Upper lobe of right lung (tissue), 1 donor: ENCODE measurements around the gene RPL10. TPM values are rescaled to one million over a fixed set of nuclear protein-coding genes. Genes with fewer than 3 reads are reported as not detected.

Experiments used
- ATAC-seq: fragments of 200-7000 bp; cut with Tn5 transposase; one replicate; pipeline ENCODE4 v1.9.1; 2020; ENCODE audit warnings: mild to moderate bottlenecking, moderate library complexity
- DNase-seq: peaks from one replicate; pipeline ENCODE4 v3.0.0-alpha.2; 2020
- H3K27ac ChIP-seq: fragments of 200-600 bp; one replicate; pipeline ENCODE4 v1.8.0; 2022
- H3K27me3 ChIP-seq: fragments of 200-600 bp; one replicate; pipeline ENCODE4 v1.8.0; 2022; ENCODE audit warnings: mild to moderate bottlenecking
- H3K36me3 ChIP-seq: fragments of 200-600 bp; one replicate; pipeline ENCODE4 v1.8.0; 2022
- H3K4me1 ChIP-seq: fragments of 200-600 bp; one replicate; pipeline ENCODE4 v1.8.0; 2022
- H3K4me3 ChIP-seq: fragments of 200-600 bp; one replicate; pipeline ENCODE4 v1.8.0; 2022; ENCODE audit warnings: mild to moderate bottlenecking
- H3K9me3 ChIP-seq: fragments of 200-600 bp; one replicate; pipeline ENCODE4 v1.8.0; 2022
- intact Hi-C: fragments of 100-400 bp; cut with DNase I; formaldehyde crosslinking; loops from one replicate; pipeline ENCODE4 v1.11.0; 2022
- total RNA-seq: library from RNA; stranded (reverse); fragmentation: NEBNext Ultra II Directional; extraction: Animal tissue kit (Norgen Biotek cat#: 25700); gene quantifications from one replicate; pipeline ENCODE4 v1.2.1, GENCODE V29; 2021
- TF ChIP-seq, protein P1 (sequence below): fragments of 200-600 bp; IDR thresholded peaks from one replicate; pipeline ENCODE4 v1.8.0; 2022; ENCODE audit warnings: antibody characterized with exemption
- donor health status: DM: no; HTN: yes; CAD: no; lungs with severe emphysema.

Gene RPL10
- total RNA-seq, 1 donor from 2014 or later, result 2,677 TPM

DNA sequence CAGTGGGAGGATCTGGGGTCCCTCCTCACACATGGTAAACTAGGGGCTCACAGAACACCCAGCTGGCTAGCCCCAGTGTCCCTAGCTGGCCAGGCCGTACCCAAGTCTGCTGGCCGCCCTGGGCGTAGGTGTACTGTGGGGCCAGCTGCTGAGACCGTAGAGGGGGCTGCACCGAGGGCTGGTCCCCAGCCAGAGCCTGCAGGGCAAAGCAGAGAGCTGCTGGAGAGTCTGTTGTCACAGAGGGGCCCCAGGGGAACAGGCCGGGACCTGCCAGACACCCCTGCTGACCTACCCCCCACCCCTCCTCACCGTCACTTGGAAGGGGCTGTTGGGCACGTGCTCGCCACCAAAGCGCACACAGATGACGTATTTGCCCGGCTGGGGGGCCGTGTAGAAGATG is 43.7 kb upstream of the RPL10 start:
- Histone ChIP-seq H3K27me3 (no peaks in the 10 kb centered on the region), H3K4me1 (no peaks in the 10 kb centered on the region), H3K36me3 (peaks cover 91% of the 10 kb centered on the region), H3K4me3 (no peak overlapping the region), H3K9me3 (no peaks in the 10 kb centered on the region), H3K27ac (peak overlapping the region; percentile 24)
- DNase-seq (peak; percentile 33), ATAC-seq (no peak)
- TF ChIP-seq, protein P1, sequence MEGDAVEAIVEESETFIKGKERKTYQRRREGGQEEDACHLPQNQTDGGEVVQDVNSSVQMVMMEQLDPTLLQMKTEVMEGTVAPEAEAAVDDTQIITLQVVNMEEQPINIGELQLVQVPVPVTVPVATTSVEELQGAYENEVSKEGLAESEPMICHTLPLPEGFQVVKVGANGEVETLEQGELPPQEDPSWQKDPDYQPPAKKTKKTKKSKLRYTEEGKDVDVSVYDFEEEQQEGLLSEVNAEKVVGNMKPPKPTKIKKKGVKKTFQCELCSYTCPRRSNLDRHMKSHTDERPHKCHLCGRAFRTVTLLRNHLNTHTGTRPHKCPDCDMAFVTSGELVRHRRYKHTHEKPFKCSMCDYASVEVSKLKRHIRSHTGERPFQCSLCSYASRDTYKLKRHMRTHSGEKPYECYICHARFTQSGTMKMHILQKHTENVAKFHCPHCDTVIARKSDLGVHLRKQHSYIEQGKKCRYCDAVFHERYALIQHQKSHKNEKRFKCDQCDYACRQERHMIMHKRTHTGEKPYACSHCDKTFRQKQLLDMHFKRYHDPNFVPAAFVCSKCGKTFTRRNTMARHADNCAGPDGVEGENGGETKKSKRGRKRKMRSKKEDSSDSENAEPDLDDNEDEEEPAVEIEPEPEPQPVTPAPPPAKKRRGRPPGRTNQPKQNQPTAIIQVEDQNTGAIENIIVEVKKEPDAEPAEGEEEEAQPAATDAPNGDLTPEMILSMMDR, result no peak
- intact Hi-C loops, result no loop called here

DNA sequence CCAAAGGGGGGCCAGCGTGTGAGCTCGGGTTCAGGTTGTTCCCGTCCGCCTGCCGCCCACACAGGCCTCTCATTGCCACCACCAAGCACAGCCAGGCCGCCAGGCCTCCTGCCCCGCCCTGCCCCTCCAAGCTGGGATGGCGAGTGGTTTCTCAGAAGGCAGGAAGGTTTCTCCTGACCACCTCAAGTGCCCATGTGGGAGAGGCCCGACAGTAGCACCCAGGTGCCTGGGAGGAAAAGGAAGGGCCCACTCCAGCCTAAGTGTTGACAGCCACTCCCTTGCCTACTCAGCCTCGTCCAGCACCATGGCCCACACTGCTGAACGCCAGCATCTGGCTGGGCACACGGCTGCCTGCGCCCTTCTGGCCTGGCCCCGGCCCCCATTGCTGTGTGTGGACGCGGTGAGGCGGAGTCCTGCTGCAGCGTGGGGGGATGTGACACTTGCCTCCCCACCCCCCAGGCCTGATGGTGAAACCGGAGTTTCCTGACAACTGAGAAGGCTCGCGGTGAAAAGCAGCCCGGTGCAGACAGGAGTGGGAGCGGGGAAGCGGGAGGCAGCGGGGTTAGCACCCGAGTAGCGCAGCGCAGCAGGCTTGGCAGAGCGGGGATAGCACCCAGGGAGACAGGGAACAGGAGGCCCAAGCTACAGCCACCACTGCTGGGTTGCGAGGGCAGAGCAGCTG is 42.9 kb upstream of the RPL10 start:
- ATAC-seq, result peak; percentile 84
- no peaks in the 10 kb centered on the region for H3K27me3 ChIP-seq
- peaks cover 91% of the 10 kb centered on the region for H3K36me3 ChIP-seq
- TF ChIP-seq, protein P1, result no peak
- no peak overlapping the region for H3K4me3 ChIP-seq
- H3K9me3 ChIP-seq, result no peaks in the 10 kb centered on the region
- H3K27ac ChIP-seq, result peak overlapping the region; percentile 55
- no peaks in the 10 kb centered on the region for H3K4me1 ChIP-seq
- DNase-seq, result peak; percentile 92
- intact Hi-C loops, result no loop called here

DNA sequence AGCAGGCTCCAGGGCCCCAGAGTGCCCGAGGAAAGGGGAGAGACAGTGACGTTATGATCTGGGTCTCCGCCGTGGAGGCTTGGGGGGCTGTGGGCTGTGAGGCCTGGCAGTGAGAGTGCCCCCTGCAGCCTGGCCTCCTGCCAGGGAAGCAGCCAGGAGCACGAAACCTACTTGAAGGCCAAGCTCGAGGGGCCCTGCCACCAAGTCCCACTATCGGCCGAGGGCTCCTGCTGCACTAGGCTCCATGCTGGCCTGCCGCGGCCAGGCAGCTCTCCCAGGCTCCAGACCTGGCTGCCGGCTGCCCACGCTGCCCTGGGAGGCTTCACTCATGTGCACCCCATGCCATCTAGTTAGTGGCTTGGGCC is 42.4 kb upstream of the RPL10 start:
- Histone ChIP-seq H3K36me3 (peaks cover 91% of the 10 kb centered on the region), H3K27me3 (no peaks in the 10 kb centered on the region), H3K27ac (peak overlapping the region; percentile 55), H3K9me3 (no peaks in the 10 kb centered on the region), H3K4me1 (no peaks in the 10 kb centered on the region), H3K4me3 (no peak overlapping the region)
- DNase-seq (peak; percentile 65), ATAC-seq (no peak)
- intact Hi-C loops, result no loop called here
- TF ChIP-seq, protein P1, result no peak

DNA sequence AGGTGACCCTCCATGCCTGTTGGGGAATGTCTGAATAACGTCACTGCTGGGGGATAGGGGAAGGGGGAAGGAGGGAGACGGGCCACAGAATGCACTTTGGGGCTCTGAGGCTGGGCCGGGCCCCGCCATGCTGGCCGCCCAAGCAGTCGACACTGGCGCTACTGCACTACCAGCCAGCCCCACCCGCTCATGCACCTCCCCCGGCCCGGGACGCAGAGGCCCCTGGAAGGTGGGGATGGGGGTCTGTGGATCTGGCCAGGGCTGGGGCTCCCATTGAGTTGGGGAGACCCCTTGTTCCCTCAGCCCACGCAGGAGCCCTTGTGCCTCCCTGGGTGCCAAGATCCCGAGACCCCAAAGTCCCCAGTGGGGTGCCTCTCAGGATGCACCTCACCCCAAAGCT is 41.6 kb upstream of the RPL10 start:
- DNase-seq (peak; percentile 51), ATAC-seq (no peak)
- peaks cover 89% of the 10 kb centered on the region for H3K36me3 ChIP-seq
- no peaks in the 10 kb centered on the region for H3K27me3 ChIP-seq
- no peaks in the 10 kb centered on the region for H3K4me1 ChIP-seq
- TF ChIP-seq, protein P1, result no peak
- no peak overlapping the region for H3K4me3 ChIP-seq
- no peaks in the 10 kb centered on the region for H3K9me3 ChIP-seq
- intact Hi-C loops, result no loop called here
- H3K27ac ChIP-seq, result no peak overlapping the region

DNA sequence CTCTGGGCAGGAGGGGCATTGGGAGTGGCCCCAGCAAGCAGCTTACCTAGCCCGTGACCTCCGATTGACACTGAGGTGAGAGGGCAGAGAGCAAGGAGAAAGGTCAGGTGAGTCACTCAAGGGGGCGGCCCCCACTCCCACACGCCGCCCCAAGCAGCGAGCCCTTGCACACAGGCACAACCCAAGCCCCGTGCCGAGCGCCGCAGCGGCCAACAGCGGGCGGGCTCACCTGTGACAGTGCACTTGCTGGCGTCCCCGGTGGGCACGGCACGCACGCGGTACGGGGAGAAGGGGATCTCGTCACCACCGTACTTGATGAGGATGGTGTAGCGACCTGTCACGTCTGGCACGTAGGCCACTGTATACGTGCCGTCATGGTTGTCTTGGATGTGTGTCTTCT is 41.0 kb upstream of the RPL10 start:
- TF ChIP-seq, protein P1, result no peak
- intact Hi-C loops, result no loop called here
- ATAC-seq (no peak), DNase-seq (peak; percentile 33)
- H3K4me3 ChIP-seq, result no peak overlapping the region
- no peaks in the 10 kb centered on the region for H3K27me3 ChIP-seq
- H3K36me3 ChIP-seq, result peaks cover 90% of the 10 kb centered on the region
- H3K4me1 ChIP-seq, result no peaks in the 10 kb centered on the region
- H3K27ac ChIP-seq, result no peak overlapping the region
- H3K9me3 ChIP-seq, result no peaks in the 10 kb centered on the region

DNA sequence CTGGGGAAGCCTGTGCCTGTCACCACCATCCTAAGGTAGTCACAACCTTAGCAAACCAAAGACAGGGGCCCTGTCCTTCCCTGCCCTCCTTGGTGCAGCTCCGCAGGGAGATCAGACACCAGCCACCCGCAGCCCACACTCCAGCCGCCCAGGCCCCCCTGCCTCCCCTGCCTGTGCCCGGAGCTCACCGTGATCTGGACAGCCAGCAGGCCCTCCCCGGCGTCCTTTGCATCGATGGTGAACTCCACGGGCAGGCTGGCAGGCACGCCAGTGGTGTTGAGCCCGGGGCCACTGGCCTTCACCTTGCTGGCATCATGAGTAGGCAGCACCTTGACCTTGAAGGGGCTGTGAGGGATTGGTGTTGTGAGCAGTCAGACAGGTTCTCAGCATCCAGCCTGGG is 40.2 kb upstream of the RPL10 start:
- no peak overlapping the region for H3K4me3 ChIP-seq
- no peak overlapping the region for H3K27ac ChIP-seq
- H3K27me3 ChIP-seq, result no peaks in the 10 kb centered on the region
- intact Hi-C loops, result no loop called here
- DNase-seq (peak; percentile 28), ATAC-seq (no peak)
- no peaks in the 10 kb centered on the region for H3K9me3 ChIP-seq
- no peaks in the 10 kb centered on the region for H3K4me1 ChIP-seq
- H3K36me3 ChIP-seq, result peaks cover 90% of the 10 kb centered on the region
- TF ChIP-seq, protein P1, result no peak
